ENCODE results near the gene IFI27L1.

IFI27L1 gene

GRCh38 chr14:94136575-94137331, 55.6 kb downstream of the IFI27L1 start:
- peak; percentile 65 for DNase-seq (ENCODE audit: low read depth)

GRCh38 chr14:94138251-94138650, 57.1 kb downstream of the IFI27L1 start:
- no peak for DNase-seq (ENCODE audit: low read depth)

GRCh38 chr14:94139006-94139405, 57.9 kb downstream of the IFI27L1 start:
- no peak for DNase-seq (ENCODE audit: low read depth)

GRCh38 chr14:94139421-94139820, 58.3 kb downstream of the IFI27L1 start:
- no peak for DNase-seq (ENCODE audit: low read depth)

GRCh38 chr14:94142247-94142646, 61.1 kb downstream of the IFI27L1 start:
- no peak for DNase-seq (ENCODE audit: low read depth)

GRCh38 chr14:94142836-94143235, 61.7 kb downstream of the IFI27L1 start:
- no peak for DNase-seq (ENCODE audit: low read depth)

- DNase-seq (ENCODE audit: low read depth): no peak
Observed at GRCh38 chr14:94143239-94143638, 62.1 kb downstream of the IFI27L1 start.

- DNase-seq (ENCODE audit: low read depth): no peak
Observed at GRCh38 chr14:94143711-94144110, 62.6 kb downstream of the IFI27L1 start.

GRCh38 chr14:94144765-94145164, 63.7 kb downstream of the IFI27L1 start:
- no peak for DNase-seq (ENCODE audit: low read depth)

- DNase-seq (ENCODE audit: low read depth): no peak
Observed at GRCh38 chr14:94145902-94146527, 64.9 kb downstream of the IFI27L1 start.

All from CMK (cell line).